SK-N-SH treated with all-trans-retinoic acid at 6 μM for 48 hours (cell line): ENCODE data around the gene ATF1.
"Not testable (repeated sequence)": the region's sequence is repeated elsewhere in the genome, so short reads cannot be mapped to it uniquely, and the experiment has no call there.

Experiments used
- ATAC-seq: fragments of 200-7000 bp; cut with Tn5 transposase; 3 replicates; pipeline ENCODE4 v1.9.1; 2020; ENCODE audit warnings: mild to moderate bottlenecking, moderate library complexity
- ESRRG ChIP-seq: fragments of 250-450 bp; sonication (Bioruptor Pico); IDR thresholded peaks from 2 replicates; pipeline ENCODE4 v1.6.1; 2021; ENCODE audit warnings: mild to moderate bottlenecking
- ZFP30 ChIP-seq: fragments of 450-650 bp; formaldehyde crosslinking; IDR thresholded peaks from 2 replicates; pipeline ENCODE4 v1.5.0; 2022; ENCODE audit warnings: mild to moderate bottlenecking, moderate library complexity

The ATF1 gene

GRCh38 chr12:50865266-50865665 lies 101.4 kb downstream of the ATF1 start:
- TF ChIP-seq ZFP30 (CRISPR knock-in tag) (peak; percentile 95), ESRRG (CRISPR knock-in tag) (no peak)
- no peak for ATAC-seq

DNA sequence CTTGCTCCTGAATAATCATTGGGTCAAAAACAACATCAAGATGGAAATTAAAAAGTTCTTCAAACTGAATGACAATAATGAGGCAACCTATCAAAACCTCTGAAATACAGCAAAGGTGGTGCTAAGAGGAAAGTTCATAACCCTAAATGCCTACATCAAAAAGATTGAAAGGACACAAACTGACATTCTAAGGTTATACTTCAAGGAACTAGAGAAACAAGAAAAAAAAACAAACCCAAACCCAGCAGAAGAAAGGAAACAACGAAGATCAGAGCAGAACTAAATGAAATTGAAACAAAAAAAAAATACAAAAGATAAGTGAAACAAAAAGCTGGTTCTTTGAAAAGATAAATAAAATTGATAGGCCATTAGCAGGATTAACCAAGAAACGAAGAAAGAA lies 105.0 kb downstream of the ATF1 start:
- not testable (repeated sequence) for ATAC-seq
